ENCODE results near the gene OR2J3. TPM values are rescaled to one million over a fixed set of nuclear protein-coding genes. Genes with fewer than 3 reads are reported as not detected.
A peak's percentile ranks its signal among the peaks of the same experiment; 100 is the strongest.

Gene OR2J3
- not detected in 2 replicates for total RNA-seq (2022)
- percentile 14 among the genes with signal in this experiment for Bru-seq, nascent RNA
- BruChase-seq, experiment 1, labeled RNA remaining after a 2-hour chase = percentile 35 among the genes with signal in this experiment
- percentile 21 among the genes with signal in this experiment for BruChase-seq, experiment 2, labeled RNA remaining after a 6-hour chase
- long read RNA-seq = 0 reads

GRCh38 chr6:29107758-29108157, at the start of gene OR2J3:
OR2J3 (plus strand) TSS chr6:29108058; CDS start chr6:29111891, 3,833 bp downstream.
- Mint-ChIP-seq H3K27ac (ENCODE audit: unreplicated experiment) (no peak within 1 kb of the TSS), H3K36me3 (ENCODE audit: insufficient read depth, unreplicated experiment) (no peaks in the 10 kb centered on the region), H3K4me3 (ENCODE audit: unreplicated experiment) (no peak within 1 kb of the TSS), H3K9me3 (ENCODE audit: unreplicated experiment) (no peaks in the 10 kb centered on the region), H3K27me3 (ENCODE audit: insufficient read depth, unreplicated experiment) (peaks cover 3% of the 10 kb centered on the region), H3K4me1 (ENCODE audit: low read depth, unreplicated experiment) (no peaks in the 10 kb centered on the region)
- ChIA-PET POLR2A (no interaction called here), CTCF (no interaction called here)
- H3K4me3 ChIP-seq (ENCODE audit: low read depth, low read length) = no peak within 1 kb of the TSS
- H3K9me3 ChIP-seq = no peaks in the 10 kb centered on the region
- no peaks in the 10 kb centered on the region for H3K4me1 ChIP-seq
- H3K36me3 ChIP-seq (ENCODE audit: control insufficient read depth, insufficient read depth, low read length) = no peaks in the 10 kb centered on the region
- no peaks in the 10 kb centered on the region for H3K27me3 ChIP-seq (replicated peaks; ENCODE audit: control insufficient read depth, insufficient read depth, low read length)
- intact Hi-C loops (cut with micrococcal nuclease; ENCODE audit: unreplicated experiment) = no loop called here
- TF ChIP-seq CTCF (IDR thresholded peaks at IDR 0.05; ENCODE audit: insufficient read depth in 1 of 2, low read depth in 1 of 2, low read length in 1 of 2, severe bottlenecking in 1 of 2, unreplicated experiment in 1 of 2) = no peak
- DNase-seq = no peak
- BruUV-seq (replicated peaks) = no TSS peak

GRCh38 chr6:29071831-29072723, 35.8 kb upstream of the OR2J3 start:
- ChIA-PET CTCF (interaction anchor here (0.5 to 1.5 kb wide), 3 partner anchors 155 to 234 kb away, joined by 3 read pairs; no protein-coding TSS in a partner anchor), POLR2A (no interaction called here)
- Mint-ChIP-seq H3K27ac (ENCODE audit: unreplicated experiment) (no peak overlapping the region), H3K36me3 (ENCODE audit: insufficient read depth, unreplicated experiment) (no peaks in the 10 kb centered on the region), H3K9me3 (ENCODE audit: unreplicated experiment) (no peaks in the 10 kb centered on the region), H3K4me3 (ENCODE audit: unreplicated experiment) (no peak overlapping the region), H3K4me1 (ENCODE audit: low read depth, unreplicated experiment) (peaks cover 9% of the 10 kb centered on the region), H3K27me3 (ENCODE audit: insufficient read depth, unreplicated experiment) (no peaks in the 10 kb centered on the region)
- Histone ChIP-seq H3K36me3 (ENCODE audit: control insufficient read depth, insufficient read depth, low read length) (no peaks in the 10 kb centered on the region), H3K9me3 (peaks cover 6% of the 10 kb centered on the region), H3K27me3 (replicated peaks; ENCODE audit: control insufficient read depth, insufficient read depth, low read length) (no peaks in the 10 kb centered on the region), H3K4me1 (peaks cover 8% of the 10 kb centered on the region; the same call in 1 of the 2 replicates), H3K4me3 (ENCODE audit: low read depth, low read length) (no peak overlapping the region)
- intact Hi-C loops (cut with micrococcal nuclease; ENCODE audit: unreplicated experiment) = loop anchor here (1.0 kb wide), 2 partner anchors 40 to 155 kb away; no protein-coding TSS in a partner anchor
- TF ChIP-seq CTCF (IDR thresholded peaks at IDR 0.05; ENCODE audit: insufficient read depth in 1 of 2, low read depth in 1 of 2, low read length in 1 of 2, severe bottlenecking in 1 of 2, unreplicated experiment in 1 of 2) = peak; percentile 74 to 87
- peak; percentile 58 to 60 for DNase-seq
- BruUV-seq (replicated peaks) = no TSS peak

- H3K27ac Mint-ChIP-seq (ENCODE audit: unreplicated experiment) = no peak overlapping the region
- H3K36me3 Mint-ChIP-seq (ENCODE audit: insufficient read depth, unreplicated experiment) = no peaks in the 10 kb centered on the region
- ChIA-PET CTCF (no interaction called here), POLR2A (no interaction called here)
- no peak for TF ChIP-seq CTCF (IDR thresholded peaks at IDR 0.05; ENCODE audit: insufficient read depth in 1 of 2, low read depth in 1 of 2, low read length in 1 of 2, severe bottlenecking in 1 of 2, unreplicated experiment in 1 of 2)
- intact Hi-C loops (cut with micrococcal nuclease; ENCODE audit: unreplicated experiment) = no loop called here
- Histone ChIP-seq H3K27me3 (replicated peaks; ENCODE audit: control insufficient read depth, insufficient read depth, low read length) (no peaks in the 10 kb centered on the region), H3K4me1 (peaks cover 8% of the 10 kb centered on the region; the same call in 1 of the 2 replicates), H3K4me3 (ENCODE audit: low read depth, low read length) (no peak overlapping the region), H3K36me3 (ENCODE audit: control insufficient read depth, insufficient read depth, low read length) (no peaks in the 10 kb centered on the region), H3K9me3 (no peaks in the 10 kb centered on the region)
- peaks cover 7% of the 10 kb centered on the region for H3K27me3 Mint-ChIP-seq (ENCODE audit: insufficient read depth, unreplicated experiment)
- no TSS peak for BruUV-seq (replicated peaks)
- peaks cover 9% of the 10 kb centered on the region for H3K4me1 Mint-ChIP-seq (ENCODE audit: low read depth, unreplicated experiment)
- no peak for DNase-seq
- no peak overlapping the region for H3K4me3 Mint-ChIP-seq (ENCODE audit: unreplicated experiment)
- no peaks in the 10 kb centered on the region for H3K9me3 Mint-ChIP-seq (ENCODE audit: unreplicated experiment)
These were observed 28.7 kb upstream of the OR2J3 start for GRCh38 chr6:29079203-29079602.
